Prostate gland (tissue), 2 donors: ENCODE measurements around the gene SLC24A4.

Experiments
- CTCF ChIP-seq, 4 experiments: fragments of 200-600 bp in 2 of 4; fragments of 450-650 bp in 2 of 4; sonication (generic) in 2 of 4; IDR thresholded peaks; 1 replicate in 3 of 4; 2 replicates in 1 of 4; pipeline ENCODE4 v1.5.1; 2016 to 2019; ENCODE audit warnings: antibody characterized with exemption in 4 of 4, mild to moderate bottlenecking in 2 of 4, moderate library complexity in 2 of 4
- POLR2A ChIP-seq: fragments of 450-650 bp; IDR thresholded peaks from one replicate; pipeline ENCODE4 v1.6.1; 2016; ENCODE audit warnings: antibody characterized with exemption, mild to moderate bottlenecking
- POLR2AphosphoS5 ChIP-seq: sonication (generic); formaldehyde crosslinking; IDR thresholded peaks from one replicate; pipeline ENCODE4 v1.6.1; 2017; ENCODE audit warnings: antibody characterized with exemption

DNA sequence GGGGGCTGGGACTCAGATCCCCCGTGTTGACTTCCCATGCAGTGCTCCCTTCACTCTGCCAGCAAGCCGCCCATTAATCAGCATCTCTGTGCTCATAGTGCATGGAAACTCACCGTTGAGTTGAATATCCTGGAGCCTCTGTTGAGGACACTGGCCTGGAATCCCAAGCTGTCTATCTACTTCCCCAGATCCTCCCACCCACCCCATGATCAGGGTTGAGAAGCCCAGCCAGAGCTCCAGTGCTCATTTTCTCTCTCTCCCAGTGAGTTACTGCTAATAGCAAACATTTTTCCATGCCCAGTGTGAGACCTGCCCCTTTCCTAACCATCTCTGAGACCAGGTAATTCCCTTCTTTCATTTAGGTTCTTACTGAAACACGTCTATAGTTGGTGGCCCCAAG lies 88.2 kb downstream of the SLC24A4 start:
- TF ChIP-seq POLR2AphosphoS5, result no peak
- TF ChIP-seq POLR2A, result no peak
- no peak for TF ChIP-seq CTCF (IDR thresholded peaks at IDR 0.05)
